Measurements from ENCODE around the gene CYSRT1.

The CYSRT1 gene

DNA sequence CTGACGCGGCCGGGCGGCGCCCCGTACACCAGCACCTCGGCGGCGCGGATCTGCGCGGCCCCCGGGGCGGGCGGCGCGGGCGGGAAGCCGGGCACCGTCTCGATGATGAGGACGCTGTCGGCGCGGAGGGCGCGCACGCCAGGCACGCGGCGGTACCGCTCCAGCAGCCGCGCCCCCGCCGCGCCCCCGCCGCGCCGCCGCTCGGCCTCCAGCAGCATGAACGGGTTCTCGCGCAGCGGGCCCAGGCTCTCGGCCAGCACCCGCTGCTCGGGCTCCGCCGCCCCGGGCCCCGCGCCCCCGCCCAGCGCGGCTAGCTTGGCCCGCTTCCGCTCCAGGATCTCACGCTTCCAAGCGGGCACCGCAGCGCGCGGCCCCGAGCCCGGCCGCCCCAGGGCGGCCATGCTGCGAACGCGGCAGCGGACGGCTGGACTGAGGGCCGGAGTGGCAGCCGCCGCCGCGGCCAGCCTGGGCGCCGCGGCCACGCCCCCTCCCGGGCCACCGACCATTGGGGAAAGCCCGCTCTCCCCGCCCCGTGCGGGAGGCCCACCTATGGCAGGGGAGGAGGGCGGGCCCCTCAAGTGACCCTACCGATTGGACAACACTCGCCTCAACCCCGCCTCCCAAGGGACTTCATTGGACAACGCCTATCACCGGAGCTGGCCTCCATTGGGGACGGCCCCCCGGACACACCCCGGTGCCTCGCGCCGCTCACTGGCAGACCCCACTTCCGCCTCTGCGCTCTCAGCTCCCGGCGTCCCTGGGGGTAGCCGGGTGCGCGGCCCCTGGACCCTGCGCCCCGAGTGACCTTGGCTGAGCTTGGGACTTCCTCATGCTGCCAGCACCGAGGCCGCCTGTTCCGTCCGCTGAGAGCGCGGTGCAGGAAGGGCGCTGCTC, 24.4 kb upstream of the CYSRT1 start, which contains the start of gene TPRN:
TPRN (minus strand) TSS at position 431 of the 894 bp plus-strand sequence; CDS start at position 401, 30 bp downstream.
- TF ChIP-seq, protein P1, sequence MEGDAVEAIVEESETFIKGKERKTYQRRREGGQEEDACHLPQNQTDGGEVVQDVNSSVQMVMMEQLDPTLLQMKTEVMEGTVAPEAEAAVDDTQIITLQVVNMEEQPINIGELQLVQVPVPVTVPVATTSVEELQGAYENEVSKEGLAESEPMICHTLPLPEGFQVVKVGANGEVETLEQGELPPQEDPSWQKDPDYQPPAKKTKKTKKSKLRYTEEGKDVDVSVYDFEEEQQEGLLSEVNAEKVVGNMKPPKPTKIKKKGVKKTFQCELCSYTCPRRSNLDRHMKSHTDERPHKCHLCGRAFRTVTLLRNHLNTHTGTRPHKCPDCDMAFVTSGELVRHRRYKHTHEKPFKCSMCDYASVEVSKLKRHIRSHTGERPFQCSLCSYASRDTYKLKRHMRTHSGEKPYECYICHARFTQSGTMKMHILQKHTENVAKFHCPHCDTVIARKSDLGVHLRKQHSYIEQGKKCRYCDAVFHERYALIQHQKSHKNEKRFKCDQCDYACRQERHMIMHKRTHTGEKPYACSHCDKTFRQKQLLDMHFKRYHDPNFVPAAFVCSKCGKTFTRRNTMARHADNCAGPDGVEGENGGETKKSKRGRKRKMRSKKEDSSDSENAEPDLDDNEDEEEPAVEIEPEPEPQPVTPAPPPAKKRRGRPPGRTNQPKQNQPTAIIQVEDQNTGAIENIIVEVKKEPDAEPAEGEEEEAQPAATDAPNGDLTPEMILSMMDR (IDR thresholded peaks at IDR 0.05; ENCODE audit: control insufficient read depth, insufficient read depth, low read depth, low read length, missing control alignments), result no peak
- peak within 1 kb of the TSS; percentile 57 for H3K4me3 ChIP-seq (ENCODE audit: control insufficient read depth, low read depth, low read length)
- DNase-seq (ENCODE audit: low read depth), result peak; percentile 91

DNA sequence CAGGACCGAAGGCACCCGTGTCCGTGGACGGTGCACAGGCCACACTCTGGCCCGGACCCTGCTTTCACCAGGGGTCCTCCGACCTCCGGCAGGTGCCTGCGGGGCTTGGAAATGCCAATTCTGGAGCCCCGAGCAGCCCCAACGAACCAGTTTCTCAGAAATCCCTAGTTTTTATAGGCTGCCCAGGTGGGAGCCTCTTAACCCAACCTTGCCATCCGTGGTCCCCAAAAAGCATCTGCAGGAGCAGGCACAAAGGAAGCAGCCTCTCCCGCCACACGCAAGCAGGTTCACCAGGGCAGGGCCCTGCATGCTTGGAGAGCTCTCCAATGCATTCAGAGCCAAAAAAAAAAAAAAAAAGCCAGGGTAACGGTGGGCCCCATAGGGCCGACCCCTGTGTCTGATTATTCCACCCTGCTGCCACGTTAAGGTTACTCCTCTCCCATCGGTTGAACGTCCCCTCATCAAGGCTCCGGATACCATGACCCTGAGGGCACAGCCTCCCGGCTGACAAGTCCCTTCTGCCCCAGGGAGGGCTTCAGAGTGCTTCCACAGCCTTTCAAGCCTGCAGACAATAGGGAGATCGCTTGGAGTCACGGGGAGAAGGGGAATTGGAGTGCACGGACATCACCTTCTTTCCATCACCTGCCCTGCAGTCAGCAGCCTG, 23.6 kb upstream of the CYSRT1 start:
- DNase-seq (ENCODE audit: low read depth), result no peak
- H3K4me3 ChIP-seq (ENCODE audit: control insufficient read depth, low read depth, low read length), result peak overlapping the region; percentile 57
- TF ChIP-seq, protein P1 (IDR thresholded peaks at IDR 0.05; ENCODE audit: control insufficient read depth, insufficient read depth, low read depth, low read length, missing control alignments), result no peak

DNA sequence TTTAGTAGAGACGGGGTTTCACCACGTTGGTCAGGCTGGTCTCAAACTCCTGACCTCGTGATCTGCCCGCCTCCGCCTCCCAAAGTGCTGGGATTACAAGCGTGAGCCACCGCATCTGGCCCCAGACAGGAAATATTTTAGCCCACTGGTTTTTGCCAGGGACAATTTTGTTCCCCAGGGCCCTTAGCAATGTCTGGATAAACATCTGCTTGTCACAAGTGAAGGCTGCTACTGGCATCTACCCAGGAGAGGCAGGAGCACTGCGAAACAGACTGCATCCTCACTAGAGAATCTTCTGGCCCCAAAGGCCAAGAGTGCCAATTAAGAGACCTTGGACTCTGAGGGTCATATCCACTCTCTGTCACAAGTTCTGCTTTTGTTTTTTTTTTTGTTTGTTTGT, 22.0 kb upstream of the CYSRT1 start:
- no peak overlapping the region for H3K4me3 ChIP-seq (ENCODE audit: control insufficient read depth, low read depth, low read length)
- DNase-seq (ENCODE audit: low read depth), result no peak

DNA sequence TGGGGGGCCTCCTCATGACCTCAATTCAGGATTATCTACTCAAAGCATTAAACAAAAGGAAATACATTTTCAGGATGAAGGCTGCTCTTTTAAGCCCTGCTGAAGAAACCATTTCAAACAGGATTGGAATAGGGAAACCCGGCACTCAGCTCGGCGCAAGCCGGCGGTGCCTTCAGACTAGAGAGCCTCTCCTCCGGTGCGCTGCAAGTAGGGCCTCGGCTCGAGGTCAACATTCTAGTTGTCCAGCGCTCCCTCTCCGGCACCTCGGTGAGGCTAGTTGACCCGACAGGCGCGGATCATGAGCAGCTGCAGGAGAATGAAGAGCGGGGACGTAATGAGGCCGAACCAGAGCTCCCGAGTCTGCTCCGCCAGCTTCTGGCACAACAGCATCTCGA, 20.2 kb upstream of the CYSRT1 start:
- peak overlapping the region; percentile 81 for H3K4me3 ChIP-seq (ENCODE audit: control insufficient read depth, low read depth, low read length)
- DNase-seq (ENCODE audit: low read depth), result no peak
- TF ChIP-seq, protein P1 (IDR thresholded peaks at IDR 0.05; ENCODE audit: control insufficient read depth, insufficient read depth, low read depth, low read length, missing control alignments), result no peak

More for the DNA sequence above, 22.0 kb upstream of the CYSRT1 start:
- TF ChIP-seq, protein P1 (IDR thresholded peaks at IDR 0.05; ENCODE audit: control insufficient read depth, insufficient read depth, low read depth, low read length, missing control alignments), result no peak

DNA sequence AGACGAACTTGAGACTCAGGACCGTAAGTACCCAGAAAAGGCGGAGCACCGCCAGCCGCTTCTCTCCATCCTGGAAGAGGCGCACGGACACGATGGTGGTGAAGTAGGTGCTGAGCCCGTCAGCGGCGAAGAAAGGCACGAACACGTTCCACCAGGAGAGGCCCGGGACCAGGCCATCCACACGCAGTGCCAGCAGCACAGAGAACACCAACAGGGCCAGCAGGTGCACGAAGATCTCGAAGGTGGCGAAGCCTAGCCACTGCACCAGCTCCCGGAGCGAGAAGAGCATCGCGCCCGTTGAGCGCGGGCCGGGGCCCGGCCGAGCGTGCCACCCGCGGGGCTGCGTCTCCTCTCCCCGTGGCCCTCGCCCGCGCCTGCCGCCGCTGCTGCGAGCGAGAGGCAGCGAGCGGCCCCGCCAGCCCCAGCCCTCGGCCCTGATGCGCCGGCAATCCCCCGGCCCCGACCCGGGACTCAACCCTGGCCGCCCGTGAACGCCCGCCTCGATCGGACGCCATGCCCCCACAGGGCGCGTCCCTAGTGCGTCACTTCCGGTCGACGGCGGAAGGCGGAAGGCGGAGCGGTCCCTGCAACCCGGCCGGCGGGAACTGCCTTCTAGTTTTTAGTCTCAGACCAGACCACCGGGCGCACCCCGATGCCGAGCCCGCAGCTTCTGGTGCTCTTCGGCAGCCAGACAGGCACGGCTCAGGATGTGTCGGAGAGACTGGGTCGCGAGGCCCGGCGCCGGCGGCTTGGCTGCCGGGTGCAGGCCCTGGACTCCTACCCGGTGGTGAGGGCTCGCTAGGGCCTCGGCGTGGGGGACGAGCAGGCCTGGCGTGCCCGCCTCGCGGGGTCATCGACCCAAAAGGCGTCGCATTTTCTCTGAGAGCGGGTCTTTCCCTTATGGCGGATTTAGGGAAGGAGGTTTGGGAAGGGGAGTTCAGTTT, 19.6 kb upstream of the CYSRT1 start, which contains the start of the genes NDOR1 and TMEM203:
NDOR1 (plus strand) TSS at position 575 of the 944 bp plus-strand sequence; CDS start at position 653, 78 bp downstream.
TMEM203 (minus strand) TSS at position 523 of the 944 bp plus-strand sequence; CDS start at position 289, 234 bp downstream.
- DNase-seq (ENCODE audit: low read depth), result no peak
- TF ChIP-seq, protein P1 (IDR thresholded peaks at IDR 0.05; ENCODE audit: control insufficient read depth, insufficient read depth, low read depth, low read length, missing control alignments), result no peak
- H3K4me3 ChIP-seq (ENCODE audit: control insufficient read depth, low read depth, low read length), result peak within 1 kb of the TSS; percentile 81

Data from AG09309 (cell line).